Measurements from ENCODE around the gene WTIP. TPM values are rescaled to one million over a fixed set of nuclear protein-coding genes. Genes with fewer than 3 reads are reported as not detected.

Gene WTIP
- total and polyA plus RNA-seq, 2 of the 13 experiments (the other 11 are each of a cell fraction or from before 2014, with no cell fraction given): 15.0 to 18.1 TPM

DNA sequence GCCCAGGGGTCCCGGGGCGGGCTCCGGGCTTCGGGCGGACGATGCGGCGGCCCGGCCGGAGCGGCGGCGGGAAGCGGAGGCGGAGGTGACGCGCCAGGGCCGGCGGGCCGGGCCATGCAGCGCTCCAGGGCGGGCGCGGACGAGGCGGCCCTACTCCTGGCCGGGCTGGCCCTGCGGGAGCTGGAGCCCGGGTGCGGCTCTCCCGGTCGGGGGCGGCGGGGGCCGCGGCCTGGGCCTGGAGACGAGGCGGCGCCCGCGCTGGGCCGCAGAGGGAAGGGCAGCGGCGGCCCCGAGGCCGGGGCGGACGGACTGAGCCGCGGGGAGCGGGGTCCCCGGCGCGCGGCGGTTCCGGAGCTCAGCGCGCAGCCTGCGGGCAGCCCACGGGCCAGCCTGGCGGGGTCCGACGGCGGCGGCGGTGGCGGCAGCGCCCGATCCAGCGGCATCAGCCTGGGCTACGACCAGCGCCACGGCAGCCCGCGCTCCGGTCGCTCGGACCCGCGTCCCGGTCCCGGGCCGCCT is 362 bp downstream of the WTIP start:
- Histone ChIP-seq H3K9ac (ENCODE audit: insufficient read depth, low read depth, low read length) (peak overlapping the region; percentile 66), H3K27me3 (ENCODE audit: control insufficient read depth in 1 of 2, insufficient read depth in 2 of 2, low read length in 2 of 2) (no peaks in the 10 kb centered on the region), H3K4me2 (ENCODE audit: low read depth, low read length) (peak overlapping the region; percentile 88), H3K4me3 (replicated peaks in 1 of 3; ENCODE audit: insufficient read depth in 1 of 3, low read depth in 2 of 3, low read length in 3 of 3) (peak overlapping the region; percentile 59 to 76 (median 75)), H3K79me2 (ENCODE audit: insufficient read depth, low read length) (peaks cover 2% of the 10 kb centered on the region), H3K4me1 (ENCODE audit: insufficient read depth, low read length) (peaks cover 24% of the 10 kb centered on the region), H4K20me1 (ENCODE audit: insufficient read depth, low read length) (0 out of 2 replicates have a peak, but pooled peaks cover 2% of the 10 kb centered on the region), H3K36me3 (replicated peaks in 1 of 2; ENCODE audit: control insufficient read depth in 1 of 2, insufficient read depth in 2 of 2, low read length in 2 of 2) (no peaks in the 10 kb centered on the region), H3K27ac (ENCODE audit: extremely low read length, insufficient read depth, low read length) (no peak overlapping the region), H2AFZ (ENCODE audit: low read length) (no peak overlapping the region), H3K9me3 (ENCODE audit: low read length) (no peaks in the 10 kb centered on the region)
- POLR2A ChIA-PET: interaction anchor here (1.3 kb wide), 1 partner anchor 123 kb away, joined by 3 read pairs; no protein-coding TSS in a partner anchor
- WGBS (ENCODE audit: low lambda C conversion rate): no CpG with 5 or more reads among the region's 84 CpGs
- FAIRE-seq (no peak), DNase-seq (ENCODE audit: low spot score) (no peak), ATAC-seq (peak; percentile 16)
- CTCF ChIA-PET (ENCODE audit: low intra/inter-chr PET ratio, low total read pairs): interaction anchor here (1.1 kb wide), 1 partner anchor 19 kb away, joined by 3 read pairs; no protein-coding TSS in a partner anchor
- intact Hi-C loops (cut with micrococcal nuclease; ENCODE audit: unreplicated experiment) (no loop called here), in situ Hi-C loops (cut with HindIII; ENCODE audit: extremely low pct_ligation_motif_present, low pct_unique_long_range_greater_than_20kb) (no loop called here)
- no TSS peak for BruUV-seq (replicated peaks)
- no peak for TF ChIP-seq THAP9 (CRISPR knock-in tag; IDR thresholded peaks at IDR 0.05; ENCODE audit: borderline replicate concordance)
- TF ChIP-seq, protein P1, sequence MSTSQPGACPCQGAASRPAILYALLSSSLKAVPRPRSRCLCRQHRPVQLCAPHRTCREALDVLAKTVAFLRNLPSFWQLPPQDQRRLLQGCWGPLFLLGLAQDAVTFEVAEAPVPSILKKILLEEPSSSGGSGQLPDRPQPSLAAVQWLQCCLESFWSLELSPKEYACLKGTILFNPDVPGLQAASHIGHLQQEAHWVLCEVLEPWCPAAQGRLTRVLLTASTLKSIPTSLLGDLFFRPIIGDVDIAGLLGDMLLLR (CRISPR knock-in tag; IDR thresholded peaks at IDR 0.05): no peak
- no peak for TF ChIP-seq ZNF879 (CRISPR knock-in tag; IDR thresholded peaks at IDR 0.05)
- no peak for TF ChIP-seq HNF4G (IDR thresholded peaks at IDR 0.05; ENCODE audit: borderline replicate concordance, low read depth, low read length)
- no peak for TF ChIP-seq HNF4G (CRISPR knock-in tag; IDR thresholded peaks at IDR 0.05; ENCODE audit: borderline replicate concordance, low read depth)
- TF ChIP-seq ZNF142 (CRISPR knock-in tag; IDR thresholded peaks at IDR 0.05): no peak
- no peak for TF ChIP-seq ZBED4 (CRISPR knock-in tag; IDR thresholded peaks at IDR 0.05; ENCODE audit: borderline replicate concordance)
- TF ChIP-seq TFDP2 (CRISPR knock-in tag; IDR thresholded peaks at IDR 0.05): peak; percentile 1; the same call in 1 of the 2 replicates
